GM23338 (cell line): ENCODE results near the gene BLM. TPM values are rescaled to one million over a fixed set of nuclear protein-coding genes. Genes with fewer than 3 reads are reported as not detected.

Experiments used
- ATAC-seq: fragments of 200-7000 bp; cut with Tn5 transposase; 3 replicates; pipeline ENCODE4 v1.9.1; 2020
- DNase-seq: peaks from one replicate; pipeline ENCODE4 v3.0.0-alpha.2; 2015; ENCODE audit warnings: low spot score
- H2AFZ ChIP-seq: fragments of 200-600 bp; sonication (generic); 2 replicates; pipeline ENCODE4 v1.8.0; 2016; ENCODE audit warnings: antibody characterized with exemption, mild to moderate bottlenecking, moderate library complexity
- H3F3A ChIP-seq: fragments of 200-600 bp; sonication (generic); replicated peaks from 2 replicates; pipeline ENCODE4 v1.8.0; 2017; ENCODE audit warnings: antibody characterized with exemption, mixed run types, low read depth
- H3K27ac ChIP-seq: fragments of 200-600 bp; sonication (generic); 2 replicates; pipeline ENCODE4 v1.6.1; 2016; ENCODE audit warnings: low read depth
- H3K27me3 ChIP-seq: fragments of 200-600 bp; sonication (generic); 2 replicates; pipeline ENCODE4 v1.8.0; 2016; ENCODE audit warnings: mild to moderate bottlenecking, mixed run types, moderate library complexity; ENCODE audit not compliant: insufficient read depth
- H3K36me3 ChIP-seq: fragments of 200-600 bp; sonication (generic); 2 replicates; pipeline ENCODE4 v1.8.0; 2016; ENCODE audit warnings: mild to moderate bottlenecking; ENCODE audit not compliant: insufficient read depth
- H3K4me1 ChIP-seq: fragments of 200-600 bp; sonication (generic); 2 replicates; pipeline ENCODE4 v1.8.0; 2016; ENCODE audit warnings: mild to moderate bottlenecking, moderate library complexity; ENCODE audit not compliant: insufficient read depth
- H3K4me2 ChIP-seq: fragments of 200-600 bp; sonication (generic); 2 replicates; pipeline ENCODE4 v1.7.1; 2017; ENCODE audit warnings: mixed run types
- H3K4me3 ChIP-seq: fragments of 200-600 bp; sonication (generic); 2 replicates; pipeline ENCODE4 v1.6.1; 2016; ENCODE audit warnings: mixed run types
- H3K79me2 ChIP-seq: fragments of 200-600 bp; sonication (generic); replicated peaks from 2 replicates; pipeline ENCODE4 v1.8.0; 2017; ENCODE audit warnings: mild to moderate bottlenecking; ENCODE audit not compliant: insufficient read depth
- H3K9me2 ChIP-seq: fragments of 200-600 bp; sonication (generic); 2 replicates; pipeline ENCODE4 v1.8.0; 2017; ENCODE audit not compliant: insufficient read depth
- H4K20me1 ChIP-seq: fragments of 200-600 bp; sonication (generic); replicated peaks from 2 replicates; pipeline ENCODE4 v1.8.0; 2017; ENCODE audit warnings: mild to moderate bottlenecking; ENCODE audit not compliant: insufficient read depth
- H3K27ac Mint-ChIP-seq: 2 replicates; pipeline ENCODE4 v1.8.0; 2020; ENCODE audit warnings: inconsistent platforms, mild to moderate bottlenecking, moderate library complexity, mixed read lengths
- H3K27me3 Mint-ChIP-seq: 3 replicates; pipeline ENCODE4 v1.8.0; 2022; ENCODE audit warnings: low read depth, mild to moderate bottlenecking, moderate library complexity, mixed read lengths, inconsistent platforms; ENCODE audit not compliant: insufficient read depth, poor library complexity
- H3K36me3 Mint-ChIP-seq: 3 replicates; pipeline ENCODE4 v1.8.0; 2021; ENCODE audit warnings: low read depth, mild to moderate bottlenecking, inconsistent platforms, moderate library complexity, mixed read lengths
- H3K4me1 Mint-ChIP-seq: 3 replicates; pipeline ENCODE4 v1.8.0; 2020; ENCODE audit warnings: mild to moderate bottlenecking, inconsistent platforms, mixed read lengths
- H3K4me3 Mint-ChIP-seq: 3 replicates; pipeline ENCODE4 v1.8.0; 2021; ENCODE audit warnings: moderate library complexity, mild to moderate bottlenecking, inconsistent platforms, mixed read lengths
- H3K9me3 Mint-ChIP-seq: 3 replicates; pipeline ENCODE4 v1.8.0; 2020; ENCODE audit warnings: moderate library complexity, mild to moderate bottlenecking, inconsistent platforms, mixed read lengths
- CREB1 ChIP-seq: fragments of 250-450 bp; sonication (Bioruptor Pico); IDR thresholded peaks from 2 replicates; pipeline ENCODE4 v1.5.0; 2020; ENCODE audit warnings: low read depth, mild to moderate bottlenecking, moderate library complexity
- ETS1 ChIP-seq: IDR thresholded peaks from 2 replicates; pipeline ENCODE4 v1.6.1; 2016; ENCODE audit warnings: antibody characterized with exemption
- EZH2 ChIP-seq: fragments of 200-600 bp; sonication (generic); IDR thresholded peaks from one replicate; pipeline ENCODE4 v1.8.0; 2017; ENCODE audit warnings: antibody characterized with exemption, mild to moderate bottlenecking, low read depth; ENCODE audit not compliant: unreplicated experiment
- EZH2phosphoT487 ChIP-seq: fragments of 200-600 bp; sonication (generic); IDR thresholded peaks from one replicate; pipeline ENCODE4 v1.8.1; 2018; ENCODE audit warnings: antibody characterized with exemption; ENCODE audit not compliant: unreplicated experiment
- JUNB ChIP-seq: IDR thresholded peaks from one replicate; pipeline ENCODE4 v1.6.1; 2016; ENCODE audit warnings: antibody characterized with exemption; ENCODE audit not compliant: unreplicated experiment
- NANOG ChIP-seq: IDR thresholded peaks from 2 replicates; pipeline ENCODE4 v1.6.1; 2016; ENCODE audit warnings: antibody characterized with exemption, borderline replicate concordance
- POLR2AphosphoS5 ChIP-seq: IDR thresholded peaks from 2 replicates; pipeline ENCODE4 v1.6.1; 2016; ENCODE audit warnings: antibody characterized with exemption, low read depth
- STAT1 ChIP-seq: IDR thresholded peaks from one replicate; pipeline ENCODE4 v1.6.1; 2016; ENCODE audit warnings: antibody characterized with exemption; ENCODE audit not compliant: unreplicated experiment
- ZNF114 ChIP-seq: fragments of 250-450 bp; sonication (Bioruptor Pico); IDR thresholded peaks from 2 replicates; pipeline ENCODE4 v1.5.0; 2020; ENCODE audit warnings: mild to moderate bottlenecking, moderate library complexity
- ZNF331 ChIP-seq: fragments of 250-450 bp; sonication (Bioruptor Pico); IDR thresholded peaks from 2 replicates; pipeline ENCODE4 v1.5.0; 2020; ENCODE audit warnings: low read depth, mild to moderate bottlenecking, moderate library complexity
- polyA plus RNA-seq: library from polyadenylated mRNA; unstranded; fragments of >200 nt; fragmentation: Nextera tagmentation; extraction: Ambion mirVana; gene quantifications from 2 replicates; pipeline ENCODE4 v1.2.1, GENCODE V29; 2016
- total RNA-seq: library from RNA; depleted of rRNA; stranded (reverse); fragments of >200 nt; shearing (Covaris generic); gene quantifications from 2 replicates; pipeline ENCODE4 v1.2.3, GENCODE V29; 2014
- TF ChIP-seq, protein P1 (sequence below): IDR thresholded peaks from one replicate; pipeline ENCODE4 v1.6.1; 2018; ENCODE audit warnings: antibody characterized with exemption; ENCODE audit not compliant: unreplicated experiment
- TF ChIP-seq, protein P2 (sequence below), 2 experiments: fragments of 200-600 bp in 1 of 2; sonication (generic) in 1 of 2; conservative IDR thresholded peaks; 2 replicates each; pipeline versions ENCODE4 v1.5.1 to v1.6.1; 2016 to 2017; ENCODE audit warnings: antibody characterized with exemption in 2 of 2, low read depth in 2 of 2, mild to moderate bottlenecking in 2 of 2, moderate library complexity in 1 of 2

Gene BLM
- total and polyA plus RNA-seq, 2 experiments from 2014 or later: 43.1 to 43.3 TPM

- Histone ChIP-seq H3F3A (no peaks in the 10 kb centered on the region; the same call in 1 of the 2 replicates), H3K4me2 (no peak overlapping the region), H3K79me2 (no peaks in the 10 kb centered on the region), H4K20me1 (no peaks in the 10 kb centered on the region), H3K36me3 (peaks cover 26% of the 10 kb centered on the region), H3K4me3 (no peak overlapping the region), H3K9me2 (no peaks in the 10 kb centered on the region), H2AFZ (no peak overlapping the region), H3K27me3 (no peaks in the 10 kb centered on the region), H3K27ac (no peak overlapping the region), H3K4me1 (no peaks in the 10 kb centered on the region)
- peaks cover 56% of the 10 kb centered on the region for H3K36me3 Mint-ChIP-seq
- H3K4me1 Mint-ChIP-seq: no peaks in the 10 kb centered on the region
- TF ChIP-seq STAT1: no peak
- no peak for TF ChIP-seq POLR2AphosphoS5
- TF ChIP-seq ZNF331 (CRISPR knock-in tag): no peak
- TF ChIP-seq EZH2phosphoT487: no peak
- TF ChIP-seq, protein P1, sequence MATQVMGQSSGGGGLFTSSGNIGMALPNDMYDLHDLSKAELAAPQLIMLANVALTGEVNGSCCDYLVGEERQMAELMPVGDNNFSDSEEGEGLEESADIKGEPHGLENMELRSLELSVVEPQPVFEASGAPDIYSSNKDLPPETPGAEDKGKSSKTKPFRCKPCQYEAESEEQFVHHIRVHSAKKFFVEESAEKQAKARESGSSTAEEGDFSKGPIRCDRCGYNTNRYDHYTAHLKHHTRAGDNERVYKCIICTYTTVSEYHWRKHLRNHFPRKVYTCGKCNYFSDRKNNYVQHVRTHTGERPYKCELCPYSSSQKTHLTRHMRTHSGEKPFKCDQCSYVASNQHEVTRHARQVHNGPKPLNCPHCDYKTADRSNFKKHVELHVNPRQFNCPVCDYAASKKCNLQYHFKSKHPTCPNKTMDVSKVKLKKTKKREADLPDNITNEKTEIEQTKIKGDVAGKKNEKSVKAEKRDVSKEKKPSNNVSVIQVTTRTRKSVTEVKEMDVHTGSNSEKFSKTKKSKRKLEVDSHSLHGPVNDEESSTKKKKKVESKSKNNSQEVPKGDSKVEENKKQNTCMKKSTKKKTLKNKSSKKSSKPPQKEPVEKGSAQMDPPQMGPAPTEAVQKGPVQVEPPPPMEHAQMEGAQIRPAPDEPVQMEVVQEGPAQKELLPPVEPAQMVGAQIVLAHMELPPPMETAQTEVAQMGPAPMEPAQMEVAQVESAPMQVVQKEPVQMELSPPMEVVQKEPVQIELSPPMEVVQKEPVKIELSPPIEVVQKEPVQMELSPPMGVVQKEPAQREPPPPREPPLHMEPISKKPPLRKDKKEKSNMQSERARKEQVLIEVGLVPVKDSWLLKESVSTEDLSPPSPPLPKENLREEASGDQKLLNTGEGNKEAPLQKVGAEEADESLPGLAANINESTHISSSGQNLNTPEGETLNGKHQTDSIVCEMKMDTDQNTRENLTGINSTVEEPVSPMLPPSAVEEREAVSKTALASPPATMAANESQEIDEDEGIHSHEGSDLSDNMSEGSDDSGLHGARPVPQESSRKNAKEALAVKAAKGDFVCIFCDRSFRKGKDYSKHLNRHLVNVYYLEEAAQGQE: no peak
- no peak for TF ChIP-seq NANOG
- no peak for TF ChIP-seq ETS1
- no peak for TF ChIP-seq JUNB
- TF ChIP-seq CREB1 (CRISPR knock-in tag): no peak
- no peak for TF ChIP-seq EZH2
- TF ChIP-seq, protein P2, sequence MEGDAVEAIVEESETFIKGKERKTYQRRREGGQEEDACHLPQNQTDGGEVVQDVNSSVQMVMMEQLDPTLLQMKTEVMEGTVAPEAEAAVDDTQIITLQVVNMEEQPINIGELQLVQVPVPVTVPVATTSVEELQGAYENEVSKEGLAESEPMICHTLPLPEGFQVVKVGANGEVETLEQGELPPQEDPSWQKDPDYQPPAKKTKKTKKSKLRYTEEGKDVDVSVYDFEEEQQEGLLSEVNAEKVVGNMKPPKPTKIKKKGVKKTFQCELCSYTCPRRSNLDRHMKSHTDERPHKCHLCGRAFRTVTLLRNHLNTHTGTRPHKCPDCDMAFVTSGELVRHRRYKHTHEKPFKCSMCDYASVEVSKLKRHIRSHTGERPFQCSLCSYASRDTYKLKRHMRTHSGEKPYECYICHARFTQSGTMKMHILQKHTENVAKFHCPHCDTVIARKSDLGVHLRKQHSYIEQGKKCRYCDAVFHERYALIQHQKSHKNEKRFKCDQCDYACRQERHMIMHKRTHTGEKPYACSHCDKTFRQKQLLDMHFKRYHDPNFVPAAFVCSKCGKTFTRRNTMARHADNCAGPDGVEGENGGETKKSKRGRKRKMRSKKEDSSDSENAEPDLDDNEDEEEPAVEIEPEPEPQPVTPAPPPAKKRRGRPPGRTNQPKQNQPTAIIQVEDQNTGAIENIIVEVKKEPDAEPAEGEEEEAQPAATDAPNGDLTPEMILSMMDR (conservative IDR thresholded peaks at IDR 0.05; ENCODE audit: low read depth in 2 of 2): no peak
- TF ChIP-seq ZNF114 (CRISPR knock-in tag): no peak
- ATAC-seq (no peak), DNase-seq (no peak)
- H3K9me3 Mint-ChIP-seq: no peaks in the 10 kb centered on the region
- H3K27me3 Mint-ChIP-seq: no peaks in the 10 kb centered on the region
- H3K27ac Mint-ChIP-seq: no peak overlapping the region
- H3K4me3 Mint-ChIP-seq: no peak overlapping the region
Measured at GRCh38 chr15:90794538-90794937, 77.4 kb downstream of the BLM start.
